GM21528 (cell line): Measurements from ENCODE around the gene PXMP2.

Experiments
- ATAC-seq: cut with Tn5 transposase; IDR thresholded peaks from one replicate; pipeline ENCODE4 v1.9.1; 2021; ENCODE audit warnings: mild to moderate bottlenecking, moderate library complexity; ENCODE audit not compliant: unreplicated experiment, low FRiP score

Gene PXMP2

GRCh38 chr12:132719954-132720324, 32.6 kb downstream of the PXMP2 start:
- ATAC-seq = no peak

- no peak for ATAC-seq
Observed at GRCh38 chr12:132720606-132721345, 33.4 kb downstream of the PXMP2 start.

DNA sequence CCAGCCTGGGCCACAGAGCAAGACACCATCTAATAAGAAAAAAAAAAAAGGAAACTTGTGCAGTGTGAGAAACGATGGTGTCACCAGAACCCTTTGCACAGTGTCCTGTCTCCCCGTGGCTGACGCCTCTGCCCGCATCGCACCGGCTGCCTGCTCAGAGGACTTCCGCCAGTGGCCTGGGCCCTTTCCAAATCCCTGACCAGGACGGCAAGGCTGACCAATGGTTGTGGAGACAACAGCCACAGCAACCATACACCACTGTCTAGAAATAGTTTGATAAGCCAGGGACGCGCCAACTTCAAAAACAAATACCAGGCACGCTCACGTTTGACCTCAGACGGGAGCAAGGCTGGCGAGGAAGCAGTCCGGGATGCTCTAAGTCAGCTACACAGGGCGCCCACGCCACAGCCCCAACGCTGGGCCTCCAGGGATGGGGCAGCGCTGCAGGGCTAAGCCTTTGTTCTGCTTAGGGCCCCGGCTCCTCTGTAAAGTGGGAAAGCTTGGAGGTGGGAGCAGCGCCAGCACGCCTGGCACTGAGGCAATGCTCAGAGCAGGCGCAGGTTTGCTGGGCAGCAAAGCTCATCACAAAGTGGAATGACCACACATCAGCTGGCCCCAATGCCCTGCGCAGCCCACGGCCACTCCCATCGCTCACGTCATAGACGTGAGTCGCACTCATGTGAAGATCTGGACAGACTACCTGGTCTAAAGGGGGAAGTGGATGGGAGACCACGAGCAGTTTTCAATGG, 35.8 kb downstream of the PXMP2 start:
- no peak for ATAC-seq

DNA sequence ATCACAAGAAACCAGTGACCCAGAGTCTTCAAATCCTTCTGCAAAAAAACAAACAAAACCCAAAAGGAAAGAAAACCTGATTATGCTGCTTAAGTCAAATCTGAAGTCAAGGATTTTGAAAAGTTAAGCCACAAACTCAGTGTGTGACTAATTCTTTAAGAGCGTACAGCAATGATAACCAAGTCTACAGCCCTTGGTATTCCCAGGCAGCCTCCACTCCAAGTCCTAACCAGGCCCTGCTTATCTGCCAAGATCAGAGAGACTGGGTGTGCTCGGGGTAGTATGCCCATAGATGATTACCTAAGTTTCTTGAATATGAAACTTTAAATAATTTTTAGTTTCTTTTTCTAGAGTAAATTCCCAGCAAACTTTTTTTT, 36.4 kb downstream of the PXMP2 start:
- ATAC-seq = no peak

DNA sequence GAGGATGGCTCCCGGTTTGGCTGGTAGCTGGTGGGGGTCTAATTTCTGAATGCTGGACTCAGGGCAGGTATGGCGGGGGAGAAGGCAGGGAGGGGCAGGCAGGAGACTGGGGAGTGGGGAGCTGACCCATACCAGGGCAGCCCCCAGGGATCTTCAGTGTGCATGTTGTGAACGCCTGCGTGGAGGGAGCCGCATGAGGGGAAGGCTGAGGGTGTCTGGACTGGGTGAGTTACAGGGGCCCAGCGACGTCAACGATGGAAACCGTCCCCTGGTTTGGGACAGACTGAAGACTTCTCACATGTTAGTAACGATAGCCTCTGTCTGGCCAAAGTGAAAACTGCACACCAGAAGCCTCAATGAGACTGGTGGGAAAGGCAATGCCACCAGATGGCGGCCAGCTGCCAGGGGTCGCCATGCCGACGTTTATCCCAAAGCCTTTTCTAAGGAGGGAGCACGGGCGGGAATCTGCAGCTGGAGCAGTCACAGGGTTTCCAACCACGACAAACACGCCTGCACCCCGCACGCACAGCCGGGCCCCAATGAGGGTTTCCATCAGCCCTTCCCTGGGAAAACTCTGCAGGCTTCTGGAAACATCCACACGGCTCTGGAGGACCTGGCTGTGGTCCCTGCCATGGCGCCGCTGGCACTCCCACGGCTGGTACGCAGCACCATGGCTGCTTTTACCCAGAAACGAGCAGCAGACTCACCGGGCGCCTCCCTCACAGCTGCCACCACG, 37.3 kb downstream of the PXMP2 start:
- ATAC-seq = no peak

- ATAC-seq = no peak
Observed at GRCh38 chr12:132726386-132726785, 39.0 kb downstream of the PXMP2 start.

- no peak for ATAC-seq
Observed at GRCh38 chr12:132727091-132727794, 39.9 kb downstream of the PXMP2 start.

- no peak for ATAC-seq
Observed at GRCh38 chr12:132728502-132728901, 41.1 kb downstream of the PXMP2 start.

DNA sequence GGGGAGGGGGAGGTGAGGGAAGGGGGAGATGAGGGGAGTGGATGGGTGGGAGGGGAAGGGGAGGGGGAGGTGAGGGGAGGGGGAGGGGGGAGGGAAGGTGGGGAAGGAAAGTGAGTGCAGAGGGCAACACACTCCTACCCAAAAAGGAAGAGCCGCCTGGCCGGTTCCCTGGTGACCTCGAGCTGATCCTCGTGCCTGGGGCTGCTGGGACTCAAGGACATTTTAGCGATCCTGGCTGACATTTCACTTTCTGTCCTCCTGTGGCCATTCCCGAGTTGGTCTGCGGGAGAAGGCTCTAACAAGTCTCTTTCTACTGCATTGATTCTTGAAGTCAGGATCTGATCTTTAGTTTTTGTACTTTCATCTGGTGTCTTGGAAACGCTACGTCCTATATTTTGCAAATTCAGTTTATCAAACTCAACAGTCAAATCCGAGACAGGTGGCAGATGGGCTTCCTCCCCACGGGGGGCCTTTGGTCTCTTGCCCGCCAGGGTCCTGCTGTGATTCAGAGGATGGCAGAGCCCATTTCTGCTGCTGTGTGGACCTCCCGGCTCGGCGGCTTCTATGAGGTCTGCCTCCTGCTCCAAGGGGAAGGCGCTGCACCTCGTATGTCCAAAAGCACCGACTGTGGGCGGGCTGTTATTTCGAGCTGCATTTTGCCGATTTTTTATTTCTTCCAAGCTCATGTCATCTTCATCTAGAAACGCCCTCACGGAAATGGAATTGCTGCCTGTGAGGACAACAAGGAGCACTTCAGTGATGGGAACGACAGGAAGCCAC, 42.3 kb downstream of the PXMP2 start:
- no peak for ATAC-seq

DNA sequence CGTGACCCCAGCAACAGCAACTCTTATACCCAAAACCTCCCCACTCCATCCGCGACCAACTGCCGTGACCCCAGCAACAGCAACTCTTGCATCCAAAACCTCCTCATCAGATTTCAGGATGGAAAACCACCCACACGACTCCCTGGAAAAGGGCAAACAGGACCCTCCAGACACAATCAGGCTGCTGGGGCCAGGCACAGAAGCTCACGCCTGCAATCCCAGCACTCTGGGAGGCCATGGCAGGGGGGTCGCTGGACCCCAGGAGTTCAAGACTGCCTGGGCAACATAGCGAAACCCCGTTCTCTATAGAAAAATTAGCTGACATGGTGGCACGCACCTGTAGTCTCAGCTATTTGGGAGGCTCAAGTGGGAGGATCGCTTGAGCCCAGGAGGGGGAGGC, 43.0 kb downstream of the PXMP2 start:
- ATAC-seq = no peak

- no peak for ATAC-seq
Observed at GRCh38 chr12:132731574-132731973, 44.2 kb downstream of the PXMP2 start.

DNA sequence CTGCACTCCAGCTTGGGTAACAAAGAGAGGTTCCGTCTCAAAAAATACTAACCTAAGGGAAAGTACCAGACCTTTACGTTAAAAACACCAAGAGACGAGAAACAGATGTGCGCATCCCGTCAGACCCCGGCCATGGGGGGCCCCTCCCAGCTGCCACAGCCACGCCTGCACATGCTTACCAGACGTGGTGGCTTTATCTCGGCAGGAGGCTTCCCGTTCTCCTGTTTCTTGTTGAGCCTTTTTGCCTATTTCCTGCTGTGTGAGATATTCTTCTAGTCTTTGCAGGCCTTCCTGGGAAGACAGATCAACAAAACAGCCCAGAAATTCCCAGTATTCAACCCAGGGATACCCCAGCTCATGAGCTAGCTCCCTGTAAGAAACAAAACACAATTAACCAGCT, 46.8 kb downstream of the PXMP2 start:
- no peak for ATAC-seq

DNA sequence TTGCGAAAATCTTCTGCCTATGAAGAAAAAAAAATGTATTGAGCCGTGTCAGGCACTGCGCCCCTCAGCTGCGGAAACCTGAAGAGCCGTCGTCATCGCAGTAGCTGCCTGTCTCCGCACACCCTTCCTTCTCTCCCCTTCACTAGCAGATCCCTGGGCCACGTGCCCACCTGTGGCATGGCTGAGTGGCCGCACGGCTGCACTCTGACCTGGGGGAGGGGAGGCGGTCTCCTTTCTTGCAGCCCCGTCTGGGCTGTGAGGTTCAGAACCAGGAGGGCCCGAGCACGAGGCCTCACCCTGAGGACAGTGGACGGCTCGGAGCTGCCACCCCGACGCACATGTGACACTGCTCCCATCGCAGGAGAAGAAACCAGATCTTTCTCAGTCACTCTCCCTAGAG, 48.1 kb downstream of the PXMP2 start:
- no peak for ATAC-seq

DNA sequence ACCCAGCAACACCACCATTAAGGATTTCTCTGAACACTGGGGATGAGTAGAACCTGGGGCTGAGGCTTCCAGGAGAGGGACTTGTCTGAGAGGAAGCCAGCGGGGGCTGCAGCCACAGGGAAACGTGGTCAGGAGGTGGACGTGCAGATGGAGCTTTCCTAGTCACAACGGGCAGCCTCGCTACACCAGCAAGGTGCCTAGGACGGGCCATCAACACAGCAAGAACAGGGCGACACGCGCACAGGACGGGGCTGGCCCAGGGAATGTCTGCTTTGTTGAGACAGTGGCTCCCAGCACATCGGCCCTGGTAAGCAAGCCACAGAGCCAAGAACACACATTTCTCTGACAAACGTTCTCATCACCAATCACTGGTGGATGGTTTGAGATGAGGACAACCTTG, 49.0 kb downstream of the PXMP2 start:
- ATAC-seq = no peak

DNA sequence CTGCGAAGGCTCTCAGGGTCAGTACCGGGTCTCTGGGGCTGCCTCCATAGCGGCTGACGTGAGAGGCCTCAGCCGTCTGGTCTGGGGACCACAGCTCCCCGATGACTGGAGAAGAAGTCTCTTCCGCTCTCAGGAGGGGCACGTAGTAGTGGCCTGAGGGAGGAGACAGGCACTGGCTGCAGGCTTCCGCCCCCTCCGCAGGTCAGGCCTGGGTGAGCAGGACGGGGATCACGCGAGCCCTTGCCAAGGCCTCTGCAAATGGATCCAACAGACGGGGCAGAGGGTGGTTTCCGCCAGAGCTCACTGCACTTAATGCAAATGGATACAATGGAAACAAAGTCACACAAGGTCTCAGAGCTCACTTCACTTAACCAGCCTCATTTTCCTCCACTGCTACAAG, 49.5 kb downstream of the PXMP2 start:
- ATAC-seq = no peak

- ATAC-seq = no peak
Observed at GRCh38 chr12:132739600-132740312, 52.4 kb downstream of the PXMP2 start.

GRCh38 chr12:132740313-132740646, 52.9 kb downstream of the PXMP2 start:
- ATAC-seq = no peak

GRCh38 chr12:132740652-132741051, 53.3 kb downstream of the PXMP2 start:
- ATAC-seq = no peak

- no peak for ATAC-seq
Observed at GRCh38 chr12:132741620-132742019, 54.2 kb downstream of the PXMP2 start.

DNA sequence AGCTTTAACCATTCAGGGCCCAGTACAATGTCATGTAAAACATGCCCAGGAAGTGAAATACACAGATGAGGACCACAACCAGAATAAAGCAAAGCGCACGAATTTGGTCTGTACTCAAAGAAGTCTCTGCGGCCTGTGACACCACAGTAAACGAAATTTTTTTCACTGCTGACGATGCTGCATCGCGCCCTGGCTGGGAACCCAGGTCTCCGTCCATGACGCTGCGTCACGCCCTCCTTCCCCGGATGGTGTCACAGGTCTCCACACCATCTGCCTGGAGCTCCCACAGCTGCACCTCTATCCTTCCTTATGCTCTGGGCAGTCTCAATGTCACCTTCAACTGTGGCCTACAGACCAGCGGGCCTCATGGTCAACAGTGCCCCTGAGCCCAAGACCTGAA, 56.4 kb downstream of the PXMP2 start:
- no peak for ATAC-seq
